Neural progenitor cell (in vitro differentiated cells): Measurements from ENCODE around the gene FCER2.

Source experiments
- CTCF ChIP-seq: fragments of 200-600 bp; sonication (generic); IDR thresholded peaks from 2 replicates; pipeline ENCODE4 v1.5.1; 2017; ENCODE audit warnings: antibody characterized with exemption, mild to moderate bottlenecking
- EZH2phosphoT487 ChIP-seq: fragments of 200-600 bp; sonication (generic); IDR thresholded peaks from 2 replicates; pipeline ENCODE4 v1.6.1; 2017; ENCODE audit warnings: antibody characterized with exemption

- no peak for TF ChIP-seq CTCF
- TF ChIP-seq EZH2phosphoT487, result no peak
These were observed 33.1 kb downstream of the FCER2 start, which contains the start of gene RETN for GRCh38 chr19:7668842-7669241.
